Ishikawa (cell line): ENCODE data around the gene TPM3.

Source experiments
- EP300 ChIP-seq: IDR thresholded peaks from 2 replicates; pipeline ENCODE4 v1.6.1; 2012; ENCODE audit warnings: borderline replicate concordance
- RAD21 ChIP-seq: IDR thresholded peaks from 2 replicates; pipeline ENCODE4 v1.6.1; 2012; ENCODE audit warnings: low read depth
- REST ChIP-seq: IDR thresholded peaks from 2 replicates; pipeline ENCODE4 v1.6.1; 2012; ENCODE audit warnings: low read depth, mild to moderate bottlenecking

GRCh38 chr1:154186852-154187501, 4.9 kb downstream of the TPM3 start:
- TF ChIP-seq RAD21 (no peak), REST (no peak), EP300 (no peak)
